Skeletal muscle cell (primary cell): Measurements from ENCODE around the gene SELENOO.

Experiments
- DNase-seq: peaks from one replicate; pipeline ENCODE4 v3.0.0-alpha.2; 2010; ENCODE audit warnings: low read depth
- H3K4me3 ChIP-seq: 2 replicates; pipeline ENCODE4 v1.5.1; 2011; ENCODE audit warnings: low read depth, mild to moderate bottlenecking, control low read depth, low read length, moderate library complexity

SELENOO gene

DNA sequence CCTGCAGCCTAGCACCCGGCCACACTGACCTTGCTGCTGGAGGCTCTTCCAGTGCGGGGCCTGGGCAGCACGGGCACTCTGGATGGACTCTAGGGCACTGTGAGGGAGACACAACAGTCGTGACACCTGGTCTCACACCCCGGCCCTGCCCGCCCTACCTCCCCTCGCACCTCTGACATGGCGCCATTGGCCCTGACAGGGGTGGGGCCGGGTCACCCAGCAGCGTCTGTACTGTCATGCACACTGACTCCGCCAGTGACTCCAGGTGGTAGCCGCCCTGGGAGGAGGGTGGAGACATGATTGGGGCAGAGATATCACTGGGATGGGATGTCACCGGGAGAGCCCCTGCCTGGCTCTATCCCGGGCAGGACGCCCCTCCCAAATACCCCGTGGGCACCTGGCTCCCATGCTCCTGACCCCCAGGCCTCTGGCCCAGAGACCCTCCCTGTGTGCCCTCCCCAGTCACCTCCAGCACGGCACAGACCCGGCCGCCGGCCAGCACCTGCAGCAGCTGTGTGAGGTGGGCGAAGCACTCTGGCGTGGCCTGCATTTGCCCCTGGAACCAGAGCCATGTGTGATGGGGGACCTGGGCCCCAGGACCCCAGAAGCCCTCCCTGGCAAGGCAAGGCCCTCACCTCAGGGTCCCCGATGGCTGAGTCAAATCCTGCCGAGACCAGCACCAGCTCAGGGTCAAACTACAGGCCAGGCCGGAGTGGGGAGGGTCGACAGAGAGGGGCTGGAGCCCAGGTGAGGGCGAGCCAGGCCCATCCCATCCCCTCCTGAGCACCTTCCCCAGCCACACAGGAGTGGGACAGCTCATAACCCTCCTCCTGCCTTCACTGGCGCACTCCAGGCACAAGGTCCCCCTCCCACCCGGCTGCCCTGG is 47.6 kb downstream of the SELENOO start:
- H3K4me3 ChIP-seq = no peak overlapping the region
- DNase-seq = no peak

DNA sequence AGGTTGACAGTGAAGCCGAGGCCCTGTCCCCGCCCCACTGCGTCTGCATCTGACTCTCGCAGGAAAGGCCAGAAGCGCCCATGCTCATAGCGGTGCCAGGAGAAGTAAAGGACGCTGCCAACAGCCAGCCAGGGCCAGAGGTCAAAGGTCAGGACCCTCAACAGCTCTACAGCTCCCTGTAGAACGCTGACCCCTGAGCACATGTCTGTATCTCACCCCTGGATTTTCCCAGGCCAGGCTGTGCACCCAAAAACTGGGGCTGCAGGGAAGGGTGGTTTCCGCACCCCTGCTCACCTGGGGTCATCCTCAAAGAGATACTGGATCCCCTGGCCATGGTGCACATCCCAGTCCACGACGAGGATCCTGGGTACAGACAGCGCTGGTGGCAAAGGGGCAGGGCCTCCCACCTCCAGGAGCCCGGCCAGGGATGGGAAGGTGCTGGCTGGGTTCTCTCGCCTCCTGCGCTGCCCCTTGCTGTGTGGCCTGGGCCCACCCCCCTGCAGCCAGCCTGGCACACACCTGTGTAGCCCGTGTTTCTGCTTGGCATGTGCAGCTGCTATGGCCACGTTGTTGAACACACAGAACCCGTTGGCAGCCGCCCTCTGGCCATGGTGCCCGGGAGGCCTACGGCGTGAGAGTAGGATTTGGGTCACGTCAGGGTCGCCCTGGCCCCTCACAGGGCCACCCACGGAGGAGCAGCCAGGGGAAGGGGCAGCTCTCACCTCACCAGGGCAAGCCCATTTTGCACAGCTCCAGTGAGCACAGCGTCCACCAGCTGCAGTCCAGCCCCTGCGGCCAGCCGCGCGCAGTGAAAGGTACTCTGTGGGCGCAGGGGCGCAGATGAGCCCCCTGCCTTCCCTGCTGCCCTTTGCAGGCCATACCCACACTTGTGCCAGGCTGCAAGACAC is 48.8 kb downstream of the SELENOO start:
- no peak for DNase-seq
- H3K4me3 ChIP-seq = peak overlapping the region; percentile 81

DNA sequence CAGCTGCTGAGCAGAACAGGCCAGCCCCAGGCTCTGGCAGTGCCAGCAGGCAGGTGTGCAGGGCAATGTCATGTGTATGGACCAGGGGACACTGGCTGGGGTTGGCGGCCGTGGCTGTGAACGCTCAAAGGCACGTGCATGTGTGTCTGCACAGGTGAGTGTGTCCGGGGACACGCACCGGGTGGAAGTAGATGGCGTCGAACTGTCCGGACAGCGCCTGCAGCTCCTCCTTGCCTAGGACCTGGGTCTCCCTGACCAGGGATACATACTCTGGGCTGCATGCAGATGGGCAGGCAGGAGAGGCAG is 49.4 kb downstream of the SELENOO start:
- no peak for DNase-seq
- H3K4me3 ChIP-seq = peak overlapping the region; percentile 81

DNA sequence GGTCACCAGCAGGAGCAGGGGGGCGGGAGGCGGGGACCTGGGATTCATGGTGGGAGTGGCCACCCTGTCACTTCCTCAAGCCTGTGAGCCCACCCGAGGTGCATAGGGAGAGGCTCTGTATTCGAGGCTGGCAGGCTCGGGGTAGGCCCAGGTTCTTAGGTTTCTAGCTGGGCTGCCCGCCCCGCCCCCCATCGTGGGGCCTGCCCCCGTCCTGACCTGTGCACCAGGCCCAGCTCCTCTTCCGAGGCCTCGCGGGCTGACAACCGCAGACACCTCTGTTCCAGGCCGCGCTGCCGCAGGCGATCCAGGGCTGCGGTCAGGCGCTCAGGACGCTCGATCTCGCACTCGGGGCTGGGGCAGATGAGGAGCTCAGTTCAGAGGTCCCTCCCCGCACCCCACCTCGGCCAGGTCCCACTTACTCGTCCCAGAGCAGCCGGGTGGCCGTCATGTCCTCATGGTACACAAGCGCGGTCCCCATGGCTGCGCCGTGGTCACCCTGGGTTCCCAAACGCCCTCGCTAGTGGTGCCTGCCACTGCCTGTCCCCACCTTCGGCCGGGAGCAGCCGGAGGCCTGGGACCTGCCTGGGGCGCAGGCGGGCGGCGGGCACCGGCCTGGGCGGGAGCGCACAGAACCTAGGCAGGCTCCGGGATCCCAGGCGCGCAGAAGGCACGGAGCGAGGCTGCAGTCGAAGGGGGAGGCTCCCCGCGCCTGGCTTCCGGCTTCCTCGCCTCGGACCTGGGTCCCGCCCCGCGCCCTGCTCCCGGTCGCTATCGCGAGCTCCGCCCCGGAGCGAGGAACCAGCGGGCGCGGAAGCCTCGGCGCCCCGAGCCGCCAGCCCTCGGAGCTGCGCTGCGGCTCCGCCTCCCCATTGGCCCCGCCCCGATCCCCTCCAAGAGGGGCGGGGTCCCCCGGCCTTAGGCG is 50.0 kb downstream of the SELENOO start, which contains the start of gene HDAC10:
TSS of gene HDAC10 (minus strand) at position 711 of the 922 bp plus-strand sequence. CDS start at position 478, 233 bp downstream.
- no peak for DNase-seq
- peak within 1 kb of the TSS; percentile 81 for H3K4me3 ChIP-seq

DNA sequence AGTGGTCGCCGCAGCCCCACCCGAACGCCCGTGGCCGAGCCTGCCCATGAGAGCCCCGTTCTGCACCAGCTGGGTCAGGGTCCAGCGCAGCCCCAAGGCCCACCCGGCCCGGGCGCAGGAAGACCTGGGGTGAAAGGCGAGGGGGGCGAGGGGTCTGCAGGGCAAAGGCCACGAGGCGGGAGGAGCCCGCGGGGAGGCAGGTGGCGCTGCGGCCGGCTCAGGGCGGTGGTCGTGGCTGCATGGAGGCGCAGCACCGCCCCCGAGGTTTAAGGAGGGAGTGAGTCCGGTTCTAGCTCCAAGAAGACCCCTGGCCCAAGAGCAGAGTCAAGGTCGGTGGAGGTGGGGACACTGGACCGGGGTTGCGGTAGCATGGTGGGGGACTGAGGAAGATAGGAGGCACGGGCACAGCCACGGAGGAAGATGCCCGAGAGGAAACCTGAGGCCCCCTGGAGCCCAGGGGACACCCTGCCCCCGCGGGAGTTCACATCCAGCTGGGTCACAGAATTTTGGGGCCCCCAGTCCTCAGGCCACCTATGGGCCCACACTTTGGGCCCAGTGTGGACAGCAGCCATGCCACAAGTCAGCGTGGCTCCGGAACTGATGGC is 50.8 kb downstream of the SELENOO start:
- peak overlapping the region; percentile 81 for H3K4me3 ChIP-seq

DNA sequence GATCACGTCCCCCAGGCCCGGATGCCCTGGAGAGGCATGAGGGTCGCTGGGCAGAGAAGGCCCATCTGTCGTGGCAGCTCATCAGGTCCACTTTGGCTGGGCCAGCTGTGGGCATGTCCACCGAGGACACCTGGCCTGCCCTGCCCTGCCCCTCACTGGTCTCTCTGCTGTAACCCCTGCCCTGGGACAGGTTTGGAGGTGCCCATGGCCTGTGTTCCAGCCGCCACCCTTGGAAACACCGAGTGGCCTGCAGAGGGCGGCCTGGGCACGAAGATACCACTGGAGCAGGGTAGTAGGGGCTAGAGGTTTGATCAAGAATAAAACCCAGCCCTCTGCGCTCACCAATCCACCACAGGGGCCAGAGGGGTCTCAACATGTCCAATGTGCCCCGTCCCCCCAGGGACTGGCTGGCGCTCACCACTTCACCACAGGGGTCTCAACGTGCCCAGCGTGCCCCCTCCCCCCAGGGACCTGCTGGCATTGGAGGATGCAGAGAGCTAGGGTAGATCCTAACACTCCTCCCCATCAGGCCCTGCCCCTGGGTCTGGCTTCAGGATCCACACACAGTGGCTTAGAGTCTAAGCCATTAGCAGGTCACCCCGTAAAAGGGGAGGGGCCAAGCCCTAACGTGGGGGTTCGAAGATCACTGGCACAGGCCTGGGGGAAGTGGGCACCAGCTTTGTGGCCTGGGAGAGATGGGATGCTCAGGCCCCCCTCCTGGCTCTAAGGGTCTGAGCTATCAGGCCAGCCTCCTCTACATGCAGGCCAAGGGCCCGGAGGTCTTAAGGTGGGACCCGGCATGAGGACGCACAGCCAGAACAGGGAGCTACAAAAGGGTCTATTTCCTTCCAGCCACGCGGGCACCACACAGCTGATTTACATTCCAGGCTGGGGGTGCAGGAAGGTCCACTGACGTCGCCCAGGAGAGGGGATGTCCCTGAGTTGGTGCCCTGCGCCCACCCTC is 51.6 kb downstream of the SELENOO start:
- H3K4me3 ChIP-seq = no peak overlapping the region
- no peak for DNase-seq

More for the DNA sequence above, 50.8 kb downstream of the SELENOO start:
- no peak for DNase-seq

DNA sequence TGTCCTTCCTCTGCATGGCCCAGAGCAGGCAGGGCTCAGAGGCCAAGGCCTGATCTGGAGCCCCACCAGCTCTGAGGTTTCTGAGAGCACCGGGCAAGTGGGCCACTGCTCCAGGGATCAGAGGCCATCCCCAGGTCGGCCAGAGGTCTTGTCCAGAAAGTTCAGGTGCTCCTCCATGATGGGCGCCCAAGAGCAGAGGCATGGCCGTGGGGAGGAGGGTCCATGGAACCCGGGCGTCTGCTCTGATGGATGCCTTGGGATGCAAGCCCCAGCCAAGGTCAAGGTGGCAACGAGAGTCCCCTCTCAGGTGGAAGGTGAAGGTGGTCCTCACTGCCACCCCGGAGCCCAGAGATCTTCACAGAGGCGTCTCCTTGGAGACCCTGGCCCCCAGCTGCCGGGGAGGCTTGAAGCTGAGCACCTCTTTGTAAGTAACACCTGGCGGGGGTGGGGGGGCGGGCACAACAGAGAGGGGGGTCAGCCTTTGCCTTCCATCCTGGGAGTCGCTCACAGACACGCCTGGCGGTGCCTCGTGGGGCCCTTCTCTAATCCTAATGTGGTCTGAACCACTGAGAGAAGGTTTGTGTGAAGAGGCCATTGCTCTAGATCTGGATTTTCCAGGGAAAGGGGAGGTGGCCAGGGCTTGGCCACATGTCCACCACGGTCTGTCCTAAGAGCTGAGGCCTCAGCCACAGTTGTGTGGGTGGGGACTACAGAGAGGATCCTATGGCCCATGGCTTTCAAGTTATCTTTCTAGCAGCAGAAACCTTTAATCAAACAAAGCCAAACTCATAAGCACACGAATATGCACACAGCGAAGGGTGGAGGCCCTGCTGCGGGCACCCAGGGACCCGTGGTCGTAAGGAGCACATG is 52.5 kb downstream of the SELENOO start:
- no peak overlapping the region for H3K4me3 ChIP-seq
- DNase-seq = no peak

DNA sequence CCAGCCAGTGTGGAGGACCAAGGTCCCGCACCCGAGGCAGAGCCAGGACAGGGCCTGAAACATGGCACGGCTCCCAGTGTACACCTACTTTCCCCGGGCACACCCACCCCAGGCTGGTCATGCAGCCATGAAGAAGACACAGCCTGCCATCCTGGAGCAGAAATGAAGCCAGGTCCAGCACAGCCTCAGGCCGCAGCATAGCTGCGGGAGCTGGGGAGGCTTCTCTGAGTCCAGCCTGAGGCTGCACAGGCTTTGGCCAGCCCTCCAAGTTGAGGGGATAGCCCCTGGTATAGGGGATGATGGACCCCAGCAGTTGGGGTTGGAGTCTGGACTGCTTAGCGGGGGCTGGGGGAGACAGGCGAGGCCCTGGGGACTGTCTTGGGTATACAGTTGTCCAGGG is 53.1 kb downstream of the SELENOO start:
- DNase-seq = no peak
- no peak overlapping the region for H3K4me3 ChIP-seq

DNA sequence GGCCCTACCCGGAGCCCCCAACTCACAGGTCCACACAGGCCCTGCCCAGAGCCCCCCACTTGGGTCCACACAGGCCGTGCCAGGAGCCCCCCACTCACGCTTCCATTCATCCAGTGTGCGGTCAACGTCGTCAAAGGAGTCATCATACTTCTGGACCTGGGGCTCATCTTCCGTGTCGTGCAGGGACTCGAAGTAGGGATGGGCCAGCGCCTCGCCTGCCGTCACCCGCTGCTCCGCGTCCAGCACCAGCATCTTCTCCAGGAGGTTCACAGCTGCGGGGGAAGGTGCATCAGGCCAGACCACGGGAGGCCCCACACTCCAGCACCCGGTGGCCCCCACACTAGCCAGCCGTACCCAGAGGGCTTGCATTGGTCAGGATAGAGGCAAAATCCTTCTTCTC is 54.3 kb downstream of the SELENOO start:
- no peak for DNase-seq
- H3K4me3 ChIP-seq = no peak overlapping the region

DNA sequence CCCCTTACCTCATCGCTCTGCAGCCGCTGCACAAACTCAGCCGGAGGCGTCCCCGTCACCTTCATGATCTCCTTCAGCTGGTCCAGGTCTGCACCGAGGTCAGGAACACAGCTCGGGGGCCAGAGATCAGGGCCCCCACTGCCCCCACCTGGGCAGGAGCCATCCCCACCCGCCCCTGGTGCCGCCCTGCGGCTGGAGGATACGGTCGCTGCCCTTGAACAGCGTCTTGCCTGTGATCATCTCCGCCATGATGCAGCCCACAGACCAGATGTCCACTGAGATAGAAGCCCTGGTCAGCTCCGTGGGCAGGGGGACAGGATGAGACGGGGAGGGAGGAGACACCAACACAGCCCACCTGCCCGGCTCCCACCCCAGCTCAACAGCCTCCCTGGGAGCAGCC is 54.8 kb downstream of the SELENOO start:
- DNase-seq = no peak
- H3K4me3 ChIP-seq = no peak overlapping the region

DNA sequence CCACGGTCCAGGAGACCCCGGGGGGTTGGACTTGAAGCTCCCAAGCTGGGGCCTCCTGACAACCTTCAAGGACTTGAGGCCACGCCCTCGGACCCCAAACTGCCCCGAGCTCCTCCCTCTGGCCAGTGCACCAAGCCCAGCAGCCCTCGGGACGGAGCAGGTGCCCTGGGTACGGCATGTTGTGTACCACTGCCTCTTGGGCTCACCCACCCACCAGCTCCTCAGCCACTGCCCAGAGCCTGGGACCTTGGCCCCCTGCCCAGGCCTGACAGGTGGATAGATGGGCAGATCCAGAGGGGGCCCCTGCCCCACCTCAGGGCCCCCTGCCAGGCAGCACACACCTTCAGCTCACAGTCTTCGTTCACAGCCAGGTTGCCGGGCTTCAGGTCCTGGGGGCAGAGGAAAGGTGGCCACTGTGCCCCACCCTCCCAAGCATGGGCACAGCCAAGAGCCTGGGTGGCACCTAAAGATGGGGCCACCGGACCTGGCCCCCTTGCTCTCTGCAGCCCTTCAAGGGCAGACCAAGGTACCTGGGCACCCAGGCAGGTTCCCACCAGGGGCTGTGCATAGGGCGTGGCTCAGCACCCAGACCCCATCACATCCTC is 55.5 kb downstream of the SELENOO start:
- H3K4me3 ChIP-seq = no peak overlapping the region
- no peak for DNase-seq

DNA sequence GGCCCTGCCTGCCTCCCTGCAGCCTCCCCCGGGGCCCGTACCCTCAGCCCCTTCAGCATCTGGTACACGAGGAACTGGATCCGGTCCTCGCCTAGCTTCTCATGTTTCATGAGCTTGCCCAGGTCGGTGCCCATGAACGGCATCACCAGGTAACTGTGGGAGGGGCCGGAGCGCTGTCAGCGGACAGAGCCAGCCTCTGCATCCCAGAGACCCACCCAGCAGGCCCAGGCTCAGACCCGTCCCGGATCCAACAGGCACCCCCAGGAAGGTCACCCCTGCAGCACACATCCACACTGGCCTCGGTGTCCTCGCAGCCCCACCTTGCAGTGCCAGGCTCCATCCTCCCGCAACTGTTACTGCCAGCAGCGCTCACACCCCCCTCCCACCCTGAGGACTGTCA is 56.2 kb downstream of the SELENOO start:
- H3K4me3 ChIP-seq = no peak overlapping the region
- DNase-seq = no peak

DNA sequence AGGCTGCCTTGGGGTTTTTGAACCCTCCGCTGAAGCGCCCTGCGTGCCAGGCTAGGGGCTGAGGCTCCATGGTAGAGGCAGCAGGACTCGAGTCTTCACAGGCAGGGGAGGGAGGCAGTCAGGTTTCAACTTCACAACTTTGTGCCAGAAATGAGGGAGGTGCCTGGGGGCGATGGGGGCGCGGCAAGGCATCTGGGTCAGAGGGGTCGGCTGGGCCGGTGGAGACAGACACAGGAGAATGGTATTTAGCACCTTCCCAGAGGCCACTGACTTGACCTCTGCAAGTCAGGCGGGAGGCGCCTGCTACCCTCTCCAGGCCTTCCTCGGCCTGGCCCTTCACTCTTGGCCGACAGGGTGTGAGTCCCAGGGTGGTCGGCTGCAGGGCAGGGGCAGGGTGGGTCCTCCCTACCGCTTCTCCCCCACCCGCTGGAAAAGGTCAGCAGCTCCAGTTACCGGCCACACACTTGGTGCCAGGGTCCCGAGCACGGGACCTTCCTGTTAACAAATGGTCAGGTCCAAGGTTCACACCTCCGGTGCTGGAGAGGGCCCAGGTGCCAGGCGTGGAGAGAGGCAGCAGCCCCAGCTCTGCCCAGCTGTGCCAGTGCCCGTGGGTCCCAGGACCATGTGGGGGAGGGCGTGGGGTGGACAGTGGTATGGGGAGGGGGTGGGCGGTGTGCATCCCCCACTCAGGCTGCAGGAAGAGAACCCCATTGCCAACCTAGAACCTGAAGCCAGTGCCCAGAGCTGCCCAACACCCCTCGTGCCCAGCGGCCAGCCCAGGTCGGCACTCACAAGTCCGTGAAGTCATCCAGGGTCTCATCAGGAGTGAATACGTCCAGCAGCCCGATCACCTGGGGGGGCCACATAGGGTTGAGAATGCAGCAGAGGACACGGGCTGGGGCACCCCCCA is 56.9 kb downstream of the SELENOO start:
- no peak overlapping the region for H3K4me3 ChIP-seq
- no peak for DNase-seq

DNA sequence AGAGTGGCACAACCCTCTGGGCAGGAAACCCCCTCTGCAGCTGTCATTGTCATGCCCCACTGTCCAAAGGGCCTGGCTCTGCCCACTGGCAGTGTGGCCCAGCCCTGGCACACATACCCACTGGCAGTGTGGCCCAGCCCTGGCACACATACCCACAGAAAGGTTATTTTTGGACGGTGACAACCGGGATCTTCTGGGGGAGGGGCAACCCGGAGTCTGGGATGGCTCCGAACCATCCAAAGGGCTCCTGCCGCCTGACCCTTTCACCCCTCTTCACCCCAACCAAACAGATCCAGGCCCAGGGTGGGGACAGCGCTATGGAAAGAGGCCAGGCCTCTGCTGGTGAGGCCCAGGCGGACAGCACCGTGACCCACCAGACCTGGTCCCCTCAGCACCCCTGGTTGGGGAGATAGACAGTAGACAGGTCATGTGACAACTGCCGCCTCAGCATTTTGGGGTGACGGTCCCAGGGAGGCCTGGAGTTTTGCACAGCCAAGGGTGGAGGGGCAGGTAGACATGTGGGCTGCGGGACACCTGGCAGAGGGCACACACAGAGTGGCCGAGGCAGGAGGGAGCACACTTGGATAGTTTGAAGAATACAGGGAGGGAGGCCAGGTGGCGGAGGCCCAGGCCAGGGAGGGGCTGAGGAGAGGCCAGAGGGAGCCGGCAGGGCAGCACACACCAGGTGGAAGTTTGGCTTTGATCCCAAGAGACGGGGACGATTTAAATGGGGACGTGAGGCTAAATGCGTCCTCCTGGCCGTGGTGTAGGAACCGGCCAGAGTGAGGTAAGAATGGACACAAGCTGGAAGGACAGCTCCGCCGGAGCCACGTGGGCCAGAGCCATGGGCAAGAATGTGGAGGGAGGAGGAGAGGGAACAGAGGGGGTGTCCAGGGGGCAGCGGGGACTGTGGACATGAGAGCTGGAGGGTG is 57.8 kb downstream of the SELENOO start:
- DNase-seq = no peak
- no peak overlapping the region for H3K4me3 ChIP-seq

DNA sequence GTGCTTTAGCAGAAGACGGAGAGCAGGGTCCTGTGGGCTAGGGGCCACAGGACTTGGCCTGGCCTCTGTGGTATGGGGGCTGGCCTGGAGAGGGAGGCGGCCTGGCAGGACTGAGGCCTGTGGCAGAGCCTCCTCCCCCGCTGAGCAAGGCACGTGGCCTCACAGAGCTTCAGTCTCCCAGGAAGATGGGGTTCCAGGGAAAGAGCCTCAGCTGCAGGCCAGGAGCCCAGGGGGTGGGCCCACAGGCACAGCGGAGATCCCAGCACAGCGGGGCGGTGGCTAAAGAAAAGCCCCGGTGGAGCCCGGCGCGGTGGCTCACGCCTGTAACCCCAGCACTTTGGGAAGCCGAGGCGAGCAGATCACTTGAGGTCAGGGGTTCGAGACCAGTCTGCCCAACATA is 58.5 kb downstream of the SELENOO start:
- no peak for DNase-seq
- no peak overlapping the region for H3K4me3 ChIP-seq
